G401.6 (cell line): ENCODE data around the gene NPTX1.

Experiments
- FAIRE-seq: peaks from 2 replicates; lab custom pipeline; 2012; peaks lifted over from hg19 to GRCh38; lab: Jason Lieb, UNC

The NPTX1 gene

DNA sequence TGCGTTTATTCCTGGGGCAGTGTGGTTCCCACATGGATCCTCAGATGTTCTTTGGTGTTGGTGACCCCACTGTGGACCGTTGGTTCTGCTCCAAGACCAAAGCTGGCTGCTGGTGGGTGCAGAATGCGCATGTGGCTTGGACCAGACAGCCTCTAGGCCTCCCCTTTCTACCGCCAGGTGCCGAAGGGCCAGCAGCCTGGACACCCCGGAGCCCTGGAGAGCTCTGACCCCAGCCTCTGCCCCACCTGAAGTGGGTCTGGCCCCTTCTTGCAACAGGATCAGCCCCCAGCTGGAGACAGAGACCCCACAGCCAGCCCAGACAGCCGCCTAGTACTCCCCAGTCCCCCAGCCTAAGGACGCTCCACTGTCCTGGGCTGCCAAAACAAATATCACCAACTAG, 18.4 kb downstream of the NPTX1 start:
- no peak for FAIRE-seq

DNA sequence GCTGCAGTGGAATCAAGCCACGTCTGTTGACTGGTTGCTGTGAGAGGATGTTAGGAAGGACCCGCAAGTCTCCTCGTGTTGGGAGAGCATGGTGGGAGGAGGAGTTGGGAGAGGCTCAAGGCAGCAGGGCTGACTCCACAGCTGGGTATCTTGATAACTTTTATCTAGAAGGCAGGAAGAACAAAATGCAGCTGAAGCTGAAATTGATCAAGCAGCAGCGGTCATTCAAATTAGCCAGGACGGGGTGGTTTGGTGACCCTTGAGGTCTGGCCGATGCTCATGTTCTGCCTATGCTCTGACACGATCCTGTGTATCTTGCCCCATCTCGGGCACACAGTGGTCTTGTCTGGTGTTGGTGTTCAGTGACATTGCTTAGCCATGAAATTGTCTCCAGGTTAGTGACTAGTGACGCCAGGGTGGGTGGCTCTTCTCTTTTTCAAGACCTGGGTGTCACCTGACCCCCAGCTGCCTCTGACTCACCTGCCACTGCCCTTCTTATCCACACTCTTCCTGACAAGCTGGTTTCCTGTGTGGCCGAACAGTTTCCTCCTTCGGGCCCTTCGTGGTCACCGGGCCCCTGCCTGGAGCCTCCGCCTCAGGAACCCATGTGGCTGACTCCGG, 19.1 kb downstream of the NPTX1 start:
- no peak for FAIRE-seq

DNA sequence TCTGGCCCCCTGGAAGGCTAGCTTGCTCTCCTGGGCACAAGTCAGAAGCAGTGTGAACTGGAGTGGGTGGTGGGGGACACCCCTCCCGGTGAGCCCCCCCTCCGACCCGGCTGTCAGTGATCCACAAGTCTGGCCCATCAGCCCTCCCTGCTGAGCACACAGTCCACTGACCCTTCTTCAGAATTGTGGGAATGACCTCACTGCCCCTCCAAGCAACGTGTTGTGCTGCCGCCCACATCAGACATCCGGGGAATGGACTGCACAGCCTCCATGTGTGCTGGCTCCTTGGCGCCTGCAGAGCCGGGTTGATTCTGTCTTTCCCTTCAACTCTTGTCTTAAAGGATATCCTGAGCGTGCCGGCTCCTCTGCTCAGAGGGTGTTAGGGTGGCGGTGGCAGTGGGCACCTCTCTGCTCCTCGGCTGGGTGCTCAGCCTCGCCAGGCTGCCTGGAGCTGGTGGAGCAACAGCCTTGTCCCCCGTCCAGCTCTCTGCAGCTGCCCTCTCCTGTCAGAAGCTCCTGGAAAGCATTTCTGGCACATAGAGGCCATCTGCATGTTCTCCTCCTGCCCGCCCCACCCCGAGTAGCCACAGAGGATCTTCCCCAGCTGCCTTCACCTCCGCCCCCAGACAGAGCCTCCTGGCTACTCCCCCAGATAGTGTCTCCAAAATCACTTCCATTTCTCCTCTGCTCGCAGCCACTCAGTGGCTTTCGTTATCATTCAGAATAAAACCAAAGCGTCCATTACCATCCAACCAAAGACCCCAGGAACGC, 19.8 kb downstream of the NPTX1 start:
- FAIRE-seq: no peak

DNA sequence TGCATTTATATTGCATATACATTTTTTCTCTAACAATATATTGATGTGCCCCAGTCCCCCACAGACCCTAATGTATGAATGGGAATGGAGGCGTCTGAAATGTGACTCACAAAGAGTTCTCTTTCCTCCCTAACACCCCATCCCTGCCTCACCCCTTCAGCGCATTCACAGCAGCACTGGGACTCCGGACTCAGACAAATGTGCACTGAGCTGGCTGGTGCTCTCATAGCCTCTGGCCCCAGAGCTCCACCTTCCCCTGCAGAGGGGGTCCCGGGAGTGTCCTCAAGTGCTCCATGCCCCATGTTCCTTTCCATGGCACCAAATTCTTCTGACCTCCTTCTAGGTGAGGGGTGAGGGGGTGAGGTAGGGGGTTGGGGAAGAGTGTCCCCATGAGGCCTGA, 20.6 kb downstream of the NPTX1 start:
- FAIRE-seq: no peak

DNA sequence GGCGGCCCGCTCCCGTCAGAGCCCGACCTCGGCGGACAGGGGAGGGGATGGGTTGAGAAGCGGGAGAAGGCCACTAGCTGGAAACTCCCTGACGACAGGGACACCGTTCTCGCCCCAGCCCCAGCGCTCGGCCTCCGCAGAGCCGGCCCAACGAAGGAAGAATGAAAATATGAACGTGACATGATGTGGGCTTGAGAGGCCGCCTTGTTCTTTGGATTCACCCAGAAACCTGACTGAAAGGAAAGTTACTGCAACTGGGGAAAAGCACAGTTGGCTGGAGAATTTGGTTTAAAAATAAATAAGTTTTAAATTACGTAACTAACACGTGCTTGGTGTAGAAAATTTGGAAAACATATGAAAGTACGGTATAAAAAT, 21.1 kb downstream of the NPTX1 start:
- FAIRE-seq: no peak

DNA sequence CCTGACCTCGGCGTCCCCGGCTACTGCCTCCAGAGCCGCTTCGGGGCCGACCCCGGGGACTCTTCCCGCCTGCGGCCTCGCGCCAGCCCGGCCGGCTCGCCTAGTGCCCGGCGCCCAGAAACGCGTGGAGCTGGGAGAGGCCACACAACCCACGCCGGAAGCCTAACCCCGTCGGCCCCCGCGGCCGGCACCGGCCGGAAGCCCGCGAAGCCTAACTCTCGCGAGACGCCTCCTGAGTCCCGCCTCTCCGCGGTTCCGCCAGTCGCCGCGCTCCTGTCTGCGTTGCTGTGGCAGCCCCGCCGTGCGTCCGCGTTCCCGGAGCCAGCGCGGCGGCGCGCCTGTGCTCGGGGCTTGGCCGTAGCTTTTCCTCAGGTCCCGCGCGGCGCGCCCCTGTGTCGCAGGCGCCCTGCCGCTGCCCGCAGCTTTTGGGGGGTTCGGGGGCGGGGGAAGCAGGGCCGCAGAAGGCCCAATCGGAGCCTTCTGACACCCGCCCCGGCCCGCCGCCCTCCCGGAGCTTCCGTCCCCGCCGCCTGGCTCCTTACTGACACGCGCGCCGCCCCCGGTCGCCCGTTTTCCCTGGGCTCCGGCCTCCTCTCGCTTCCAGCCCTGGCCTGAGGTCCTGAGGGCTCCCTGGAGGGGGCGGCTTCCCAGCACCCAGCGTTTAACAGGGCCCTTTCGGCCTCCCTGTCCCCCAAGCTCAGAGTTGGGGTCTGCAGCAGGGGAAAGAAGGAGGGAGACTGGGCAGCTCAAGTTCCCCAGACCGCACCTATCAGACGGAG, 21.7 kb downstream of the NPTX1 start:
- FAIRE-seq: peak; percentile 6

DNA sequence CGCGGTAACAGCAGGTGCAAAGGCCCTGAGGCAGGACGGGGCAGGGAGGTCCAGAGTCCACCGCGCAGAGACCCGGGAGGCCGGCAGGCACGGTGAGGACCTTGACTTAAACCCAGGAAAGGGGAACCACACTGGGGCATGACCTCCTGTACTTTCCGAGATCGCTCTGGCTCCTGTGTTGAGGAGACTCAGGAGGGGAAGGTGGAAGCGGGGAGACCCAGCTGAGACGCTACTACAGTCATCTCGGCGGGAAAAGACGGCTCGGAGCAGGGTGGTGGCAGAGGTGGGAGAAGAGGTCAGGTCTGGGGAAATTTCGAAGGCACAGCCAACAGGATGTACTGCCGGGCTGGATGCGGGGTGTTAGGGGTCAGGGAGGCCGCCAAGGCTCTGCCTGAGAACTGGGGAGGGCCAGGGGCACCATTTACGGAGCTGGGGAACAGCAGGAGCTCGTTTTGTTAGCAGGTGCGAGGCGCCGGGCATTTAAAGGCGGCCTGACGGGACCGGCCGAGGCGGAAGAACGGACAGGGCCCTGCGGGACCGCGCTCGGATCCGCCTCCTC, 22.3 kb downstream of the NPTX1 start:
- no peak for FAIRE-seq

DNA sequence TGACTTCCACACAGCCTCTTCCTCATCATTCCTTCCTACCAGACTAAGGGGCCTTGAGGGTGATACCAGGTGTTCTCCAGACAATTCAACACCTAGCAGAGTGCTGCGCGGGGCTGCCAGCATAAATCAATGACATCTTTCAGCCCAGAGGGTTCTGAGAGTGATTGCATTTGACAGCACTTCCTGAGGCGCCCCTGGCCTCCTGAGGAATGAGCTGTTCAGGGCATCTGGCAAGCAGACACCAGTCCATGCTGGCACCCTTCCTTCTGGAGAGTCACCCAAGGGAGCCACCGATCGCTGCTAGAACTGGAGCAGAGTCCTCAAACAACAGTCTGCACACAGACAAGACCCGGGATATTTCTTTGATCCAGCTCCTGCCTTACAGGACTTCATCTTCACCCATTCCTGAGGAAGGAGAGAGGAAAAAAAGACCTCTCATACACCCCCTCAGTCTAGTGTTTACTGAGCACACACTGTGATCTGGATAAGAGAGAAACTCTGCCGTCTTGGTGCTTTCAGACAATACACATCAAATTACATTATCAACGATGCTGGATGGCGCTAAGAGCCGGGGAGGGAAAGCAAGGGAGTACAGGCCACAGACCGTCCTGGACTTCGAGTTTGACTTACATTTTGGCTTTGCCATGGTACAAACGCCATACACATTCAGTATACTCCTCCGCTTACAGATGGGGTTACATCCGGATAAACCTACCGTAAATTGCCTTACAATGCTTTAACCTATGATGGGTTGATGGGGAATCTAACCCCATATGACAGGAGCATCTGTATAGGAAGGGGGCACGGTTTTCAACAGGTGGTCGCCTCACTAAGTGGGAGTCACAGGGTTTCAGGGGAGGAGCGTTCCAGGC, 23.0 kb downstream of the NPTX1 start:
- FAIRE-seq: no peak

DNA sequence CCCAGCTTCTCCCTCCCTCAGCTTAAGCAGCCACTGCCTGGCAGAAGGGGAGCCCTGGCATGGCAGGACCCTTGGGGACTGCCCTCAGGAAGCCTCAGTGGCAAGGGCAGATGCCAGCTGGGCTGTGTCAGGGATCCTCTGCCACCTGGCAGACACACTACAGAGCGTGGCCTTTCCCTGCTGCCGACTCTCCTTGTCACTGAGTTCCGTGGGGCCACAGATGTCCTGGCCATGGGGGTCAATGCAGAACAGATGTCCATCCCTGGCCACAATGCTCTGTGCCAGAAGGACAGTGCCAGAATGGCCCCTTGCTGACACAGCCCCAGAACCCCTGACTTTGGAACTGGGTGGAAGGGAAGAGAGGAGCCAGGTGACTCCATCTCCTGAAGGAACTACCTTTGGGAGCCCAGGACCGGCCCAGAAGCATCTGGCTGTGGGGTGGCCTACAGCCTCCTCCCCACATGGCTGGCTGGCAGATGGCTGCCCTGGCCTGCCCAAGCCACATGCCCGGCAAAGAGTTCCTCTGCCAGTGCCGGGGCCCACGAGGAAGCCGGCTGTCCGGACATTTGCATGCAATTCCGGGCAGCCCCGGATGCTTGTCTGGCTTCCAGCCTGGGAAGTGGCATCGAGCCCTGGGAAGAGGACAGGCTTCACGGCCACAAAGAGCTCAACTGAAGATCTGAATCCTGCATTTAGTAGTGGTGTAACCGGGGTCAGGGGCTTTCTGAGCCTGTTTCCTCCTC, 24.1 kb downstream of the NPTX1 start:
- FAIRE-seq: no peak

DNA sequence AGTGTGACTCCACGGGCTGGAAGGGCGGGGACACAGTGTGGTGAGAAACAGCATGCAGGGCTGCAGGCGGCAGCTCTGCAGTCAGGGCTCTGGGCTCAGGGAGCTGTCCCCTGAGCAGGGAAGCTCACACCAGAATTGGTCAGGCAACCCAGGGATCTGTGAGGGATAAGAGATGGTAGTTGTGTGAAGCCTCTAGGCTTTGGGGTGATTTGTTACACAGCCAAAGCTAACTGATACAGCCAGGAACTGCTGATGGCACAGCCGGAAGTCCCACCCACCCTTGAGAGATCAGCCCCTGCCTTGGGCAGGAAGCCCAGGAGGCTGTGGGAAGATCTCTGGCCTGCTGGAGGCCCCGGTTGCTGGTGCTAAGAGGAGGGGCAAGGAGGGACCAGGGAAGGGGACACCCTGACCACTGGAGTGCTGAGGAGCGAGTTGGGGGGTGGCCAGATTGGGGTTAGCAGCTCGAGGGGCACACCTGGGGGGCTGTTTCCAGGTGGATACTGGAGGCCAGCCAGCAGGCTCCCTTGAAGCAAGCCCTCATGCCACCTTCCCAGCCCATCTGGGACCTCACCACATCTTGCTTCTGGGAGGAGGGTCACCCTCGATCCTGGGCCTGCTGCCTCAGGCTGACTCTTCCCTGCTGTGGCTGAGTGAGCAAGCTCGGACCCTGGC, 25.2 kb downstream of the NPTX1 start:
- no peak for FAIRE-seq

DNA sequence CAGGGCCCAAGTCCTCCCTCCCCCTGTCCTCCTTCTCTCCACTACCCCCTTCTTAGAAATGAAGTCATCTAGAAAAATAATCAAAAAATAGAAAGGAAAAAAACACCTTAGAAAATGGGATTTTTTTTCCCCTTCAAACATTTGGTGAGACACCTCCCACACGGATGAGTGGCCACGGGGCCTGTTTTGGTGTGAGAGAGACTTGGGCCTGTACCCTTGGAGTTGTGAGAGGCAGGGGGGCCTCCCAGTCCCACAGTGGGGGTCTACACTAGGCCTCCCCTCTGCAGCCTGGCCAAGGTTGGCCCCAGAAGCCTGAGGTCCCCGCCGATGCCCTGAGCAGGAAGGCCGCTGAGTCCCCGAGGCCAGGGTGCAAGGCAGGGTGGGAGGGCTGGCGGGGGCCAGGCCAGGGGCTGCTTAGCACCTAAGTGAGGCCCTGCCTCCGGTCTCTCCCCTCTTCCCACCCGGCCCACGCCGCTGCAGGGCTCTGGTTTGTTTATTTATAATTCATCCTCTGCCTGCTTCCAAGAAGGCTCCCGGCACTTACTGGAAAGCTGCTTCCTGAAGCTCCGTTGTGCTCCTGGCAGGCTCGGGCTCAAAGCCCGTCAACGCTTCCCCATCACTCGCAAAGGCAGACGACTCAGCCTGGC, 26.4 kb downstream of the NPTX1 start:
- FAIRE-seq: no peak

DNA sequence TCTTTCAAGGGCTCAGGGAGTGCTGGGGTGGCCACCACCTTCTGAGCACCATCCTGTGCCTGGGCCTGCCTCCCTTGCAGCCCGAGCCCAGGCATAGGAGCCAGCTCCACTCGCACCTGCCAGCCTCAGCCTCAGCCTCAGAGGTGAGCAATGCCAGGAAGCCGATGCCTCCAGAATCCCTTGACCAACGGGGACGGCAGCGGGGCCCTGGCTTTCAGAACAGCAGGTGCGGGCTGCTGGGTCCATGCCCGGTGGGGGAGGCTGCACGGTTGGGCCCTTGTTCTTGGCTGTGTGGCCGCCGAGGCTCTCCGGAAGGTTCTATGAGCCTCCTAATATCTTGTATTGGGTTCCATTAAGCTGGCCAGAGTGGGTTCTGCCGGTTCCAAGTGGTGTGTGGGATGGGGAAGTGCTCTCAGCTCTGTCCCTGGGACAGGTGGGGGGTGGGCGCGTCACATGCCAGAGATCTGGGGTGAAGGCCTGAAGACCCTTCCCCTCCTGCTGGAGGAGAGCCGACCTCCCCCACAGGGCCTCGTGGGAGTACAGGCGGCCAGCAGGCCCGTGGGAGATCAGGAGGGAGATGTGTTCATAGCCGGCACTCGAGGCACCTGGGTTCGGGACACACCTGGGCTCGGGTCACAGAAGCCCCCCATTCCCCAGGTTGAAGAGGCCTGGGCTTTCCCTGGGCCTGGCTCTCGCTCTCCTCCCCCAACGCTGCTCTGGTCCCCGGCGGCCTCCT, 27.0 kb downstream of the NPTX1 start:
- FAIRE-seq: no peak

DNA sequence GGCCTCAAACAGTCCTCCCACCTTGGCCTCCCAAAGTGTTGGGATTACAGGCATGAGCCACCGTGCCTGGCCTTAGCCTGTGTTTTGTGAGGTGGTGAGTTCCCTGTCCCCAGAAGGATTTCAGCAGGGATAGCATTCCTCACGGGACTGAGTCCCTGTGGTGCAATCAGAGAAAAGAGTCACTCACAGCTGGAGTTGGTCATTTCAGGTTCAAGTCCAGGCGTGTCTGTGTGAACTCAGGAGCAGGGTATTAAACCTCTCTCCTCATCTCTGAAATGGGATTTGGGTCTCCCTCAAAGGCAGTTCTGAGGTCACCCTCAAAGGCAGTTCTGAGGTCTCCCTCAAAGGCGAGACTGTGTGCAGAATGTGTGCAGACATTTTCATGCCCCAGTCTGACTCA, 28.6 kb downstream of the NPTX1 start:
- FAIRE-seq: no peak

DNA sequence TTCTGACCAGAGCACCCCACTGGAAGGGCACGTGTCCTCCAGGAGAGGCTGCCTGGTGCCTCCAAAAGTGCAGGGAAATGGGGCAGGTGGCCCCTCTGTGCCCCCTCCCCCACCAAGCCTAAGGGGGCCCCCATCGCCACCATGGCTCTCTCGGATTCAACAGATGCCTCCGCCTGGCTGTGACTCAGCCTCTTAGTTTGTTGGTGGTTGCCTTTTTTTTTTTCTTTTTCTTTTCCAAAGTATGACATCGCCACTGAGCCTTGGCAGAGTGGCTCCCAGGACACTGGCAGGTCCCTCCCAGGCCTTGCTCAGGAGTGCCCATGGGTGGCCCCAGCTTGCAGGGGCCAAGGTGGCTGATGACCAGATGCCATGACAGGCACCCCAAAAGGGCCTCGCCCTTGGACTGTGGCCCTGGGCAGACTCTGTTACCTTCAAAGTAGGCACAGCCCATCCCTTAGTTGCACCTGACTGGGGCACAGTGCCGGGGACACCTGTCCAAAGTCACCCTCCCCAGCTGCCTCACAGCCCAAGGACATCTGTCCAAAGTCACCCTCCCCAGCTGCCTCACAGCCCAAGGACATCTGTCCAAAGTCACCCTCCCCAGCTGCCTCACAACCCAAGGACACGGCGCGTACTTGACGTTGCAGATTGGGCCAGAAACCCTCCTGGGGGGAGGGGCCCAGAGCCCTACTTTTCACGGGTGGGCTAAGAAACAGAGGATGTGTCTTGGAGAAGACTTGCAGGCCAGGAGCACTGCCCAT, 29.6 kb downstream of the NPTX1 start:
- no peak for FAIRE-seq

DNA sequence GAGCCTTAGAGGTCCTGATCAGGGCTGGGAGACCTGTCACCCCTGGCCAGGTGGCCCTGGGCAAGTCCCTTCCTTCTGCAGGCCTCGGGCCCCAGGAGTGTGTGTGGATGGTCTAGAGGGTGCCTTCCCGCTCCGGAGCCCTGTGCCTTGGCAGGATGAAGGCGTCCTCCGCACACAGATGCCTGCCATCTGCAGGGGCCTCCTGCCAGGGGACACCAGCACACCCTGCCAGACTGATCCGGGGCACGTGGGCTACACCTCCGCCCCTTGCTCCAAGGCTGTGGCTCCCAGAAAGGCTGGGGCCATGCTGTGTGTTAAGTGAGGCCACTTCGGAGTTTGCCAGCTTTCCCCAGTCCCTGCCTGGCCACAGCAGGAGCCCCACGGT, 30.7 kb downstream of the NPTX1 start:
- FAIRE-seq: no peak

DNA sequence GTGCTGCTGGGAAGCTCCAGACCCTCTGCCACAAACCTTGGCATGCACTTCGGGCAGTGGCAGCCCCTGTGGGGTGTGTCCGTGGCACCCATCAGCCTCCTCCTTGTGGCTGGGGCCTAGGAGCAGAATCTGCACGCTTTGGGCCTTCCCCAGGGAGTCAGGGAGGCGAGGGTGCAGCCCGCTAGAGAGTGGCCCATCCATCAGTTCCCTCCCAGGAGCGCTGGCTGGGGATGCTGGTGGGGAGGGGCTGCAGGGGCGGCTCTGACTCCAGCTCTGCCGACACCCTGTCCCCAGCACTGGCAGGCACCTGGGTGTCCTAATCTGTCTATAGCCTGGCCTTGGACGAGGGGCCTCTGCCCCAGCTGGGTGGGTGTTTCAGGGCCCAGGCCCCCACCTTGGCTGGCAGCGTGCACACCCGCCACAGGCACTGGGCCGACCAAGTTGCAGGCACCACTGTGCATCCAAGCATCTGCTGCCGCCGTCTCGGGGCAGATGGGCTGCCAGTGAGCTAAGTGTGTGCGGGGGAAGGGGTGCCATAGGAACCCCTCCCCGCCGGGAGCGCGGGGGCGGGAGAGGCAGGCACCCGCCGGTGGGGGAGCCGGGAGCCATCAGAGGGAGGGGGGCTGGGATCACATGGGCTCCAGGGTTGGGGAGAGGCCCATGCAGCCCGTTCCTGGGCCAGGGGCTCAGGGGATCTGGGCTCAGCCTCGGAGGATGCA, 31.2 kb downstream of the NPTX1 start:
- FAIRE-seq: no peak

DNA sequence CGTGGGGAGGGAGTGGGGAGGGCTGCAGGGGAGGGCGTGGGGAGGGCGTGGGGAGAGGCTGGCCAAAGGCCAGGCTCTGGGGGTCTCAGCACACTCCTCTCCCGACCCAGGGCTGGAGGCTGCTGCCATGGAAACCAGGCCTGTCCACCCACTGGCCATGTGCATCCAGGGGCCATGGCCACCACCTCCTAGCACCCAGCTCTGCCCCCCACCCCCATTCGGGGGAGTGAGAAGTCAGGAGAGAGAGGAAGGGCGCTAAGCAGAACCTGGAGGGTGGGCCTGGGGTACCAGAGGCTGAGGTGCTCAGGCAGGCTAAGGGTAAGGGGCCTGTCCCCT, 31.8 kb downstream of the NPTX1 start:
- no peak for FAIRE-seq

DNA sequence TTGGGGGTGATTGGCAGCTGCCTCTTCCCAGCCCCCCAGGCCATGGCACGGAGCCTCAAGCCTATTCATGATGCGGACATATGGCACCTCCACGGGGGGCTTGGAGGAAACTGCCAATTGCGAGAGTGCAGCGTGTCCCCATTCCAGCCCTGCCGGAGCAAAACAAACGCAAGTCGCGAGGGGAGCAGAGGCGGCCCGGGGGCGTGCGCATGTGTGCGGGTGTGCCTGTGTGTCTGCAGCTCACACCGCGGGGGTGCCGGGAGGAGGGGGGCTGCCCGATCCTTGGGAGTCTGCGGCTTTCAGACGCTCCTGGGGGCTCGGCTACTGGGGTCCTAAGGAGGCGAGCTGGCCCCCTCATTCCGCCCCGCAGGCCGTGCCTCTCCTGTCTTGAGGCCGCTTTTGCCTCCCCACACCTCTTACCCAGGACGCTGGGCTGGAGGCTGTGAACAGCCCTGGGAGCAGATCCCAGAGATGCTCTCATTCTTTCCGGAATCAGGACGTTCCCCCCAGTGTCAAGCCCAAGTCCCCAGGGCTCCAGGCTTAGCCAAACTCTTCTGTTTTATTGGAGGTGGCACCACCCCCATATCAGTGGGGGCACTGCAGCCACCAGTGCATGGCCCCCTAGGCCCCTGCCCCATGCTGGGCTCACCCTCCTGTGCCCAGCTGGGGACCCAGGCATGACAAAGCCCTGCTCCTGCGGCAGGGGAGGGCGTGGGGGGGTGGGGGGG, 32.3 kb downstream of the NPTX1 start:
- FAIRE-seq: no peak
